ENCODE results near the gene CES1. TPM values are rescaled to one million over a fixed set of nuclear protein-coding genes. Genes with fewer than 3 reads are reported as not detected.
"Not testable (repeated sequence)": the region's sequence is repeated elsewhere in the genome, so short reads cannot be mapped to it uniquely, and the experiment has no call there.

CES1 gene
- polyA plus RNA-seq, 1 donor from 2014 or later = 0.43 TPM

DNA sequence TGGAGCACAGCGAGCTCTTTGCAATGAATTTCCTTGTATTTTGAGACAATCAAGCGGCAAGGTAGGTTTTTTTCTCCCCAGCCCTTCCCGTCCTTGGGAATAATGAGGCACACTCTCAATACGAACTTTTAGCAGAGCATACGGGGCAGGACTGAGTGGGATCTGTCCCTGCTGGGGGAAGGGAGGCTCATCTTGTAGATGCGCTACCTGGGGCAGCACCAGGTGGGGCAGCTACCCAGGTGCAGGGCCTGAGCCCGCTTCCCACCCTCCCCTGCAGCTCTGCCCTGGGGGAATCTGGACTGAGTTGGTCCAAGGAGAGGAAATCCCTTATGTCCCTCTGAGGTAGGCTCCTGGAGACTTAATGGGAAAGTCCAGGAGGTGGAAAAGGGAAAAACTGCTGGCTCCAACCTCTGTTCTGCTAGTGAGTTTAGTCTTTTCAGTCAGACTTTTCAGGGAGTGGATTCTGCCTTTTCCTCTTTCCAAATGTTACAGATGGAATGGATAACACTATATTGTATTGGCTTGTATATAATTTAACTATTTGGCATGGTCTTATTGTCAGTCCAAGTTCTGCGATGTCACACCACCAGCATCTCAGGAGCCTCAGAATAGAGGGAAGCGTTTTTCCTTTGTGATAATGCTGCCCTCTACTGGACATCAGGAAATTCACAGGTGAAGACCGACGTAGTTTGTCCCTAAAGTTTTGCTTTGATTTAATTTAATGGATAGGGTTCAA, 9.6 kb upstream of the CES1 start:
- H3K36me3 Mint-ChIP-seq = no peaks in the 10 kb centered on the region
- H3K9me3 Mint-ChIP-seq = no peaks in the 10 kb centered on the region
- H3K27ac Mint-ChIP-seq = no peak overlapping the region
- H3K4me1 Mint-ChIP-seq = peaks cover 0 to 3% (median 2%) of the 10 kb centered on the region in 3 donors
- no peak overlapping the region for H3K4me3 Mint-ChIP-seq
- peaks cover 5% of the 10 kb centered on the region for H3K27me3 Mint-ChIP-seq

DNA sequence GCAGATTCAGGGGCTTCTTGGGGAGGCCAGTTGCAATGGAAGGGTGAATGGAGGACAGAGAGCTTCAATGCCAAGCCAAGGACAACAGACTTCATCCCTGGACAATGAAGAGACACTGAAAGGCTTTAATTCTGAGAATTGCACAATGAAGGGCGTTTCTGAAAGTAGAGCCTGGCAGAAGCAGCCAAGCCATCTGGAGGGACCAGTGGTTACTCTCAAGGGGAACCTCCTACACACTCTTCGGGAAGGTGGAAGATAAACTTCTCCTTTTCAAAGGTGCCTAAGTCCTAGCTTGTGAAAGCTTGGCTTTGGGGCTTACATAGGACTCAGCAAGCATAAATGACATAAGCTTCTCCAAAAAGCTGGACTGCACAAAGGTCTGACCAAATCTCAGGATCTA, 6.2 kb upstream of the CES1 start:
- H3K4me3 Mint-ChIP-seq = no peak overlapping the region
- H3K27ac Mint-ChIP-seq = no peak overlapping the region
- H3K27me3 Mint-ChIP-seq = peaks cover 5% of the 10 kb centered on the region
- peaks cover 0 to 3% (median 0%) of the 10 kb centered on the region in 3 donors for H3K9me3 Mint-ChIP-seq
- peaks cover 0 to 3% (median 0%) of the 10 kb centered on the region in 3 donors for H3K4me1 Mint-ChIP-seq
- no peaks in the 10 kb centered on the region for H3K36me3 Mint-ChIP-seq

DNA sequence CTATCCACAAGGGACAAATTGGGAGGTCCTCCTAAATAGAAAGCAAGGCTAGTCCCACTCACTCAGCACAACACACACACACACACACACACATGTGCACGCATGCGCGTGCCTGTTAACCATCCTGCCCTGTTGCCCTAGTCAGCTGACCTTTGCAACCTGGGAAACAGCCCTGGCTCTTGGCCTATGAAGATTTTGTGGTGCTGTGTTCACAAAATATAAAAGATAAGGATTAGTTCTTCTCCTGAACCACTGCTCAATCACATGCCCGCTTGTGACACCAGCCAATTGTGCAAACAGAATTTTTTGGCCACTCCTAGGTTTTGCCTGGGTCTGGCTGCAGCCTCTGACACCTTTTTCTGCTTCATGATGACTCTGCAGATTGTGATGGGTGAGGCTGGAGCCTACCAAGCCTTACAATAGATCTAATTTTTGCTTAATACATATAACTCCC, 3.3 kb upstream of the CES1 start:
- peaks cover 0 to 3% (median 0%) of the 10 kb centered on the region in 3 donors for H3K9me3 Mint-ChIP-seq

DNA sequence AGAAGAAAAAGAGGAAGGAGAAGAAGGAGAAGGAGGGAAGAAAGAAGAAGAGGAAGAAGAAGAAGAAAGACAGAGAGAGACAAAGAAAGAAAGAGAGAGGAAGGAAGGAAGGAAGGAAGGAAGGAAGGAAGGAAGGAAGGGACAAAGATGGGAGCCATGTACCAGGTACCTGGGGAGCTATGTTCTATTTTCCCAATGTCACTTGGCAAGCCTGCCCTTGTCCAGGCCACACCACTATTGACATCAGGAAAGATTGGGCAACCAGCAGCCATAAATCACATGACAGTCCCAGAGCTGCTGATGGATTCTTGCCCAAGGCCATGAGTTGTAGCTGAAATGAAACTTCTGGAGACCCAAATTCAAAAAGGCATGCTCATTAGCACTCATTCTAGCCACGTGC, 2.7 kb upstream of the CES1 start:
- peaks cover 0 to 3% (median 3%) of the 10 kb centered on the region in 3 donors for H3K4me1 Mint-ChIP-seq
- H3K27me3 Mint-ChIP-seq = peaks cover 1% of the 10 kb centered on the region
- H3K4me3 Mint-ChIP-seq = no peak overlapping the region

More for the DNA sequence above, 3.3 kb upstream of the CES1 start:
- H3K36me3 Mint-ChIP-seq = no peaks in the 10 kb centered on the region
- H3K4me3 Mint-ChIP-seq = no peak overlapping the region
- H3K4me1 Mint-ChIP-seq = peaks cover 0 to 3% (median 3%) of the 10 kb centered on the region in 3 donors
- peaks cover 3% of the 10 kb centered on the region for H3K27me3 Mint-ChIP-seq
- H3K27ac Mint-ChIP-seq = no peak overlapping the region

DNA sequence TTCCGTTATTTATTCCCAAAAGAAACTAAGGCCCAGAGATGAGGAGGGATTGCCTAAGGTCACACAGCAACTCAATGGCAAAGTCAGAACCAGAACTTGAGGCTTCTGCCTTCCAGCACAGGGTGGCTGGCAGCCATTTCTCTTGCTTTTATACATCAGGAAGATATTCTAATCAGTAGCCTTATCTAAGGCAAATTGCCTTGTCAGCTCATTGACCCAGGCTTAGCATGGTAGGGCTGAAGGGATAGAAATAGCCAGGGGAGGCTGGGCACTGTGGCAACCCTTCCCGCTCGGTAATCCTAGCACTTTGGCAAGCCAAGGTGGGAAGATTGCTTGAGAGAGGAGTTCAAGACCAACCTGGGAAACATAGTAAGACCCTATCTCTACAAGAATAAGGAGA, 2.3 kb upstream of the CES1 start:
- not testable (repeated sequence) for H3K4me1 Mint-ChIP-seq, H3K4me3 Mint-ChIP-seq, H3K36me3 Mint-ChIP-seq, H3K27ac Mint-ChIP-seq, H3K9me3 Mint-ChIP-seq, H3K27me3 Mint-ChIP-seq

More for the DNA sequence above, 2.7 kb upstream of the CES1 start:
- Mint-ChIP-seq H3K36me3 (peaks cover 1% of the 10 kb centered on the region), H3K9me3 (peaks cover 0 to 3% (median 0%) of the 10 kb centered on the region in 3 donors), H3K27ac (no peak overlapping the region)

DNA sequence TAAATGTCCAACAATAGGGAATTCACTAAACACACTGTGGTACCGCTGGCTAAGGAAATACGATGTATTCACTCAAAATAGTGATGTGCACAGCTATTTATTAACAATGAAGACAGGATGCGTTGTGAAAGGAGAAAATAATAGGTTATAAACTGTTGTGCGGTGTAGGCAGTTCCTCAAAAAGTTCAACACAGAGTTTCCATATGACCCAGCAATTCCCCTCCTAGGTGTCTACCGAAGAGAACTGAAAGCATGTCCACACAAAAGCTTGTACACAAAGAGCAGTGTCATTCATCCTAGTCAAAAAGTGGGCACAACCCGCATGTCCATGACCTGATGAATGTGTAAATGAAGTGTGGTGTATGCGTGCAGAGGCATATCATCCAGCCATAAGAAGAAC, 1.2 kb upstream of the CES1 start:
- Mint-ChIP-seq H3K4me1 (peaks cover 0 to 3% (median 3%) of the 10 kb centered on the region in 3 donors), H3K4me3 (no peak overlapping the region), H3K27ac (no peak overlapping the region), H3K36me3 (peaks cover 1% of the 10 kb centered on the region), H3K27me3 (peaks cover 1% of the 10 kb centered on the region), H3K9me3 (peaks cover 0 to 3% (median 0%) of the 10 kb centered on the region in 3 donors)

DNA sequence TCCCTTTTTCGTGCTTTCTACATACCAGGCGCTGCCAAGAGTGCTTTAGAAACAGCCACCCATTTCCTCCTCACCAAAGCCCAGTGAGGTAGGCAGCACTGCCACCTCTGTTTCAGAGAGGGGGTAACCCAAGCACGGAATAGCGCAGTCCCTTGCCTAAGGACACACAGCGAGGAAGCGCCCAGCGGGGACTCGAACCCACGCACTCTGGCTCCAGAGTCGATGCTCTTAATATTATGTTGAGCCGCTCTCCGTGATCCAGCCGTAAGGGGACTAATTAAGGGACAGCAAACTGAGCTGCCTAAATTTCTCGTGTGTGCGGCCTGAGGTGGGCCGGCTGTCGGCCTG, 497 bp downstream of the CES1 start:
- H3K27me3 Mint-ChIP-seq = peaks cover 1% of the 10 kb centered on the region
- peaks cover 0 to 3% (median 0%) of the 10 kb centered on the region in 3 donors for H3K9me3 Mint-ChIP-seq
- H3K36me3 Mint-ChIP-seq = peaks cover 1% of the 10 kb centered on the region
- no peak overlapping the region for H3K4me3 Mint-ChIP-seq
- H3K4me1 Mint-ChIP-seq = peaks cover 0 to 3% (median 3%) of the 10 kb centered on the region in 3 donors
- H3K27ac Mint-ChIP-seq = no peak overlapping the region

DNA sequence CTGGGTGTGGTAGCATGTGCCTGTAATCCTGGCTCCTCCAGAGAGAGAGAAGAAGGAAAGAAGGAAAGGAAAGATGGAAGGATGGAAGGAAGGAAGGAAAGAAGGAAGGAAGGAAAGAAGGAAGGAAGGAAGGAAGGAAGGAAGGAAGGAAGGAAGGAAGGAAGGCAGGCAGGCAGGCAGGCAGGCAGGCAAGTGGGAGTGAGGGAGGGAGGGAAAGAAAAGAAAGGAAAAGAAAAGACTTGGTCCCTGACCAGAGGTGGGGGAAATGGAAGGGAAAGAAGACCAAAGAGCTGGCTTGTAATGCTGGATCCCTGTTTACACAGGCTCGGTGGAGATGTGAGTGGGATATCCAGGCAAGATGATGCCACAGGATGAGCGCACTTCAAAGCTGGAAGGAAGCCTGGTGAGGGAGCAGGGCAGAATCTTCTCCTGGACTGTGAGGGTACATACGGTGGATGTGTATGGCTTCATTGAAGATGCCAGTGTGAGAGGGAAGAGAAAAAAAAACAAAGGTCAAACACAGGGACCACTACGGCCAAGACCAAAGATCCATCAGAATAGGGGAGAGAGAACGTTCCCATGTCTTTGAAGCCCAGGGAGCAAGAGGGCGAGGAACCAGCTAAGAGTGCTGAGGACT, 2.1 kb downstream of the CES1 start:
- H3K4me1 Mint-ChIP-seq = peaks cover 0 to 3% (median 3%) of the 10 kb centered on the region in 3 donors
- H3K27me3 Mint-ChIP-seq = peaks cover 1% of the 10 kb centered on the region
- no peak overlapping the region for H3K4me3 Mint-ChIP-seq
- H3K36me3 Mint-ChIP-seq = peaks cover 1% of the 10 kb centered on the region
- H3K27ac Mint-ChIP-seq = no peak overlapping the region
- H3K9me3 Mint-ChIP-seq = peaks cover 0 to 3% (median 0%) of the 10 kb centered on the region in 3 donors

DNA sequence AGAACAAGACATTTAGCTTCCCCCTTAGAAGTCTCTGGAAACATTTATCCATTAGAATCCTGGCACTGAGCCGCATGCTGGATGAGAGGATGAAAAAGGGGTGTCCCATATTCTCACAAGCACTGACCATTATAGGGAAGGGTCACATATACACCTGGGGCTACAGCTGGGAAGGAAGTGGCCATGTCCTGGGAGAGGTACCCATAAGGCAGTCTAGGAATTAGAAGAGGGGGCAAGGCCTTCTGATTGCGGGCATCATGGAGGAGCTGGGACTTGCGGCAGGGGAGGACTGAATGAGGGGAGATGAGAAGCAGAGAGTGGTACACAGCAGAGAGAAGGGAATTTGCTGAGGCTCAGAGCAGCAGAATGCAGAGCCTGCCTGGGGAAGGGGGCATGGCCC, 3.7 kb downstream of the CES1 start:
- not testable (repeated sequence) for H3K4me1 Mint-ChIP-seq, H3K27ac Mint-ChIP-seq, H3K27me3 Mint-ChIP-seq

DNA sequence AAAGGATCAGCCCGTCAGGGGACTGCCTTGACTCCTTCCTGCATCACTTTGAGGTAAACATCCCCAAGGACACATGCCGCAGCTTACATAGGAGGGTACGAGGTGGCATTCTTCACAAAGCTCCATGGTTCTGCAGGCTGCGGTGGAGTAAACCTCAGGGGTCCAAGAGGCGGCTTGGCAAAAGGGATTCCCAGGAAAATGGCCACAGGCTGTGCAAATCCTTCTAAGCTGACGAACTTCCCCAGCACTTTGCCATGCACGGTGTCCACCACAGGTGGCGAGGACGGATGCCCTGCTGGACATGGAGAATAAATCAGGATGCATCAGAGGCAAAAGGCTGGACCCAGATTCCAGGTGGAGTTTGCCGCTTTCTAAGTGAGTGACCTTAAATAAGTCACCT, 4.2 kb downstream of the CES1 start:
- no peak overlapping the region for H3K27ac Mint-ChIP-seq
- H3K9me3 Mint-ChIP-seq = no peaks in the 10 kb centered on the region
- peaks cover 1% of the 10 kb centered on the region for H3K36me3 Mint-ChIP-seq
- peaks cover 4% of the 10 kb centered on the region for H3K27me3 Mint-ChIP-seq
- peaks cover 0 to under 1% (median under 1%) of the 10 kb centered on the region in 3 donors for H3K4me1 Mint-ChIP-seq
- H3K4me3 Mint-ChIP-seq = no peak overlapping the region

More for the DNA sequence above, 3.7 kb downstream of the CES1 start:
- not testable (repeated sequence) for H3K9me3 Mint-ChIP-seq, H3K4me3 Mint-ChIP-seq, H3K36me3 Mint-ChIP-seq

DNA sequence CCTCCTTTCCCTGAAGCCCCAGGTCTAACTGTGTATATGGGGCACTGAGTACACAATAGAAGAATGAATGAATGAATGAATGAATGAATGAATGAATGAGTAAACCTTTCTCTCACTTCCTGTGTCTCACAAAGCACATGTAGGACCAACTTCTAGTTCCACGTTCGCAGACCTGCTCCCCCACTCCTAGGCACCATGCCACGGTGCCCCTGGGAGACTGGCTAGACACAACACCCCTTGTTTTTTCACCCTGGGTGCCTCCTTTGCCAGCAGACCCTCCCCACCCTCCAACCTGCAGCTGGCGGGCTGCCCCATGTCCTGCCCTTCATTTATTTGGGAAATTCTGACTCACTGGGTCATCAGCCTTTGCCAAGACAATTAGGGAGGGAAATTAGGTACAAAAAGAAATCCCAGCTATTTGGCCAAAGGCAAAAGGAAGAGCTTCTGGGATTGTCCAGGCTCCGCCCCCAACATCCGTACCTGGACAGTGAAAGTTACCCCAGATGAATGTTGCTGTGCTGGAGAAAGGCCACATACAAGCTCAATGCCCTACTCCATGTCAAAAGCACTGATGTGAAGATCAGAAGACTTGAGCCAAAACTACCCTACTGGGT, 7.7 kb downstream of the CES1 start:
- peaks cover 0 to 3% (median 2%) of the 10 kb centered on the region in 3 donors for H3K9me3 Mint-ChIP-seq
- H3K36me3 Mint-ChIP-seq = no peaks in the 10 kb centered on the region
- H3K27ac Mint-ChIP-seq = no peak overlapping the region
- peaks cover 3% of the 10 kb centered on the region for H3K27me3 Mint-ChIP-seq
- H3K4me3 Mint-ChIP-seq = no peak overlapping the region
- no peaks in the 10 kb centered on the region for H3K4me1 Mint-ChIP-seq

DNA sequence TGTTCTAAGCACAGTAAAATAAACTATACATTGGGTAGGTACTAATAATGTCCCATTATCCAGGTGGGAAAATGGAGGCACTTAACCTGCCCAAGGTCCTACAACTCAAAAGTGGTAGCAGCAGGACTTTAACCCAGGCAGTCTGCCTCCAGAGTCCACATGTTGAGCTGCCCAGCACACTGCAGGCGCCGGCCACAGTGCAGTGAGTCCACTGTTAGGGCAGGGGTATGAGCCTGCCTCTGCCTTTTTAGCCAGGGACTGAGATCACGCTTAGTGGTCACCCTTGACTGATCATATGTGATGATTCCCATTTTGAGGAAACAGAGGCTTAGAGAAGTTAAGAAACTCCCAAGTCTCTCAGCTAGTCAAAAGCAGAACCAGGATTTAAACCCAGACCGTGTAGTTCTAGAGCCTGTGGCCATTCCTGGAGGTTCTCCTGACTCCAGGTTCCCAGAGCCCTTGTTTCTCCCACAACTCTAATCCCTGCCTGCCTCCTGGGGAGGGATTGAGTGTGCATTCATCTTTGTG, 8.4 kb downstream of the CES1 start:
- Mint-ChIP-seq H3K4me3 (no peak overlapping the region), H3K27ac (no peak overlapping the region), H3K9me3 (peaks cover 0 to 3% (median 3%) of the 10 kb centered on the region in 3 donors), H3K4me1 (no peaks in the 10 kb centered on the region), H3K27me3 (peaks cover 4% of the 10 kb centered on the region), H3K36me3 (no peaks in the 10 kb centered on the region)

DNA sequence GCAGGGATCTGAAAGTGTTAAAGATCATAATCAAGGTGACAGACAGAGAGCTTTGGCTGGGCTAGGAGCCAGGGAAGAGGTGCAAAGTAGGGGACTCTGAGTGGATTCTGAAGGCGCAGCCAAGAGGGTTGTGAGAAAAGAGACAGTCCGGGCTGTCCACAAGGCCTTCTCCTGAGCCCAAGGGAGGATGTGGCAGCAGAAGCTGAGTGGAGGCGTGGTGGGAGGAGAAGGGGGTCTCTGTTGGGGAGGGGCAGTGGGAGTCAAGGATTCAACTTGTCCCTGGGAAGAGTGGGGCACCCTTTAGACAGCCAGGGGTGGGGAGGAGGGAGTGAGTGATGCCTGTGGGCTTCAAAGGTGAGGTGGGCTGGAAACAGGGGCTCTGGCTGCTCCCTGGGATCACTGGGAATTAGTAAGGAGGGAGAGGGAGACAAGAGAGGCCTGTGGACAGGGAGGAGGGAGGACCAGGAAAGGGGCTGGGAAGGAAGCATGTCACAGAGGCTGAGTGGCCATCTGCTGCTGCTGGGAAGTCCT, 10.6 kb downstream of the CES1 start:
- H3K4me1 Mint-ChIP-seq = no peaks in the 10 kb centered on the region
- peak overlapping the region in 1 of 3 donors; percentile 15 for H3K27ac Mint-ChIP-seq
- no peak overlapping the region for H3K4me3 Mint-ChIP-seq
- H3K27me3 Mint-ChIP-seq = peaks cover 7% of the 10 kb centered on the region
- H3K36me3 Mint-ChIP-seq = no peaks in the 10 kb centered on the region
- H3K9me3 Mint-ChIP-seq = peaks cover 0 to 6% (median 3%) of the 10 kb centered on the region in 3 donors

DNA sequence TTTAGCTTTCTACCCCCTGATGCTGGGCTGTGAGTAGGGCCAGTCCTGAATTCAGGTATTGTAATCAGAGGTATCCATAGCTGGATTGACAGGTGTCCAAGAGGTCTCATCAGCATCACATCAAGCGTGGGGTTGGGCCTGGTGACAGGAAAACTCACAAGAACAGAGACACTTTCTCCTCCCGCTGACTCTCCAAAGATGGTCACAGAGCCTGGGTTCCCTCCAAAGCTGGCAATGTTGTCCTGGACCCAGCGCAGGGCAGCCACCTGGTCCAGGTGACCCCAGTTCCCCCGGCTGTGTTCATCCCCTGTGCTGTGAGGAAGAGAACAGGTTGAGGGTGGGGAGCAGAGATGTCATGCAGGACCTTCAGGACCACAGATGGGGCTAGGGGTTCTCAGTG, 11.7 kb downstream of the CES1 start:
- H3K9me3 Mint-ChIP-seq = peaks cover 0 to 6% (median 3%) of the 10 kb centered on the region in 3 donors
- no peaks in the 10 kb centered on the region for H3K36me3 Mint-ChIP-seq
- H3K4me1 Mint-ChIP-seq = no peaks in the 10 kb centered on the region
- peaks cover 10% of the 10 kb centered on the region for H3K27me3 Mint-ChIP-seq
- H3K27ac Mint-ChIP-seq = no peak overlapping the region
- H3K4me3 Mint-ChIP-seq = no peak overlapping the region

DNA sequence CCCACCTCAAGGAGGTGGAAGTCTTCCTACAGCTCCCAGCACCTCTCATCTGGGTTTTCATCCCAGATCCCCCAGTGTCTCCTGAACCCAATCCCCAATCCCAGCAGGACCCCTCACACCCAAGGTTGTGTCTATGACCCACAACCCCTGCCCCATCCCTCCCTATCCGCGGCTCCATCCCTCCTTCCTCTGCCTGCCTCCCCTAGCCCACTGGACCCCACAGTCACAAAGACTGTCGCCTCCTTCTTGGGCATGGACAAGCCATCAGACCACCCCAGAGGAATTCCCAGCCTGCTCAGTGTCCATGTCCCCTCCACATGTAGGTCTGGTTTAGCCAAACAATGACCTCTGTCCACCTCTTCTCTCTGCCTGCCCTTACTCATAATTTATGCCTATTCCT, 12.3 kb downstream of the CES1 start:
- Mint-ChIP-seq H3K27me3 (peaks cover 10% of the 10 kb centered on the region), H3K4me1 (no peaks in the 10 kb centered on the region)

More for the DNA sequence above, 12.3 kb downstream of the CES1 start:
- Mint-ChIP-seq H3K4me3 (no peak overlapping the region), H3K27ac (no peak overlapping the region), H3K9me3 (peaks cover 0 to 8% (median 3%) of the 10 kb centered on the region in 3 donors), H3K36me3 (no peaks in the 10 kb centered on the region)

All from IgD-negative memory B cell (primary cell).